ENCODE results near the gene ZDHHC14.

DNA sequence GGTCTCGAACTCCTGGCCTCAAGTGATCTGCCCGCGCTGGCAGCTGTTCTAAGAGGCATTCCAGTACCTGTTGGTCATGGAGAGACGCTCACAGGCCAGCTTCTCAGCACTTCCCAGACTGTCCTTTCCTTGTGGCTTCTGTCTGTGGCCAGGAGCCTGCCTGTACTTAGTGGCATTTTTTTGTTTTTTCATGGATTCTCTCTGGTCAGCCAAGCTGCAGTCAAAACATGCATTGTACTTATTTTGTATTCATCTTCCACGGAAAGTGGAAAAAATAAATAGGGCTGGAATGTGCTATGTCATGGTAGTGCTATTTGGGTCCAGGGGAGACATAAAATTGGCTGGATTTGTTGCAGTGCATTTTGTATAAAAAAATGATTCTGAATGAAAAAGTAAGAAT is 29.1 kb downstream of the ZDHHC14 start:
- no peak for TF ChIP-seq CTCF (IDR thresholded peaks at IDR 0.05; ENCODE audit: low read length)
- no peak for TF ChIP-seq EZH2 (optimal IDR thresholded peaks at IDR 0.05; ENCODE audit: low read depth, low read length)
- no peak for TF ChIP-seq EZH2phosphoT487 (IDR thresholded peaks at IDR 0.05; ENCODE audit: low read length)
